ENCODE results near the gene SRRT.

Gene SRRT, protein sequence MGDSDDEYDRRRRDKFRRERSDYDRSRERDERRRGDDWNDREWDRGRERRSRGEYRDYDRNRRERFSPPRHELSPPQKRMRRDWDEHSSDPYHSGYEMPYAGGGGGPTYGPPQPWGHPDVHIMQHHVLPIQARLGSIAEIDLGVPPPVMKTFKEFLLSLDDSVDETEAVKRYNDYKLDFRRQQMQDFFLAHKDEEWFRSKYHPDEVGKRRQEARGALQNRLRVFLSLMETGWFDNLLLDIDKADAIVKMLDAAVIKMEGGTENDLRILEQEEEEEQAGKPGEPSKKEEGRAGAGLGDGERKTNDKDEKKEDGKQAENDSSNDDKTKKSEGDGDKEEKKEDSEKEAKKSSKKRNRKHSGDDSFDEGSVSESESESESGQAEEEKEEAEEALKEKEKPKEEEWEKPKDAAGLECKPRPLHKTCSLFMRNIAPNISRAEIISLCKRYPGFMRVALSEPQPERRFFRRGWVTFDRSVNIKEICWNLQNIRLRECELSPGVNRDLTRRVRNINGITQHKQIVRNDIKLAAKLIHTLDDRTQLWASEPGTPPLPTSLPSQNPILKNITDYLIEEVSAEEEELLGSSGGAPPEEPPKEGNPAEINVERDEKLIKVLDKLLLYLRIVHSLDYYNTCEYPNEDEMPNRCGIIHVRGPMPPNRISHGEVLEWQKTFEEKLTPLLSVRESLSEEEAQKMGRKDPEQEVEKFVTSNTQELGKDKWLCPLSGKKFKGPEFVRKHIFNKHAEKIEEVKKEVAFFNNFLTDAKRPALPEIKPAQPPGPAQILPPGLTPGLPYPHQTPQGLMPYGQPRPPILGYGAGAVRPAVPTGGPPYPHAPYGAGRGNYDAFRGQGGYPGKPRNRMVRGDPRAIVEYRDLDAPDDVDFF

GRCh38 chr7:100874577-100875355, at the start of gene SRRT:
TSS of gene SRRT (plus strand) at chr7:100875103. CDS start at chr7:100875591, 488 bp downstream.
- peak; percentile 96 to 98 (median 97) for DNase-seq (ENCODE audit: low read depth in 3 of 3)

DNA sequence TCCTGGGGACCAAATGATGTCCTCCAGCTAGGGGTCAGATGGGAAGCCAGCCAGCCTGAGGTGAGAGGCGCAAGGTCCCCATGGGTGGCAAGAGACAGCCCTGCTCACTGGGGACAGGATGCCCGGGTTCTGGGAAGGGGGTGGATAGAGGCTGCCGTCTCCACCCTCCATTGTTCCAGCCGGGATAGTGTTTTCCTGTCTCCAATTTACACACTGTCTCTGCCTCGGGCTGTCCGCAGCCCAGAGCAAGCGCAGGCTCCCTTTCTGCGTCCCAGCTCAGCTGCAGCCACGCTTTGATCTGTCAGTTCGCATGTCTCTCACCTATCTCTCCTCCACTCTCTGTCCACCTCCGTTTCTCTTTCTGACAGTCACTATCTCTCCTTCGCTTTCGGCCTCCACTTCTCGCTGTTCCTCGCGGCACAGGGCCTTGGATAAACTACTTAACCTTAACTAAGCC, 49.7 kb upstream of the SRRT start:
- no peak for DNase-seq (ENCODE audit: low read depth in 3 of 3)

GRCh38 chr7:100825751-100826513, 49.0 kb upstream of the SRRT start:
- no peak for DNase-seq (ENCODE audit: low read depth in 3 of 3)

DNA sequence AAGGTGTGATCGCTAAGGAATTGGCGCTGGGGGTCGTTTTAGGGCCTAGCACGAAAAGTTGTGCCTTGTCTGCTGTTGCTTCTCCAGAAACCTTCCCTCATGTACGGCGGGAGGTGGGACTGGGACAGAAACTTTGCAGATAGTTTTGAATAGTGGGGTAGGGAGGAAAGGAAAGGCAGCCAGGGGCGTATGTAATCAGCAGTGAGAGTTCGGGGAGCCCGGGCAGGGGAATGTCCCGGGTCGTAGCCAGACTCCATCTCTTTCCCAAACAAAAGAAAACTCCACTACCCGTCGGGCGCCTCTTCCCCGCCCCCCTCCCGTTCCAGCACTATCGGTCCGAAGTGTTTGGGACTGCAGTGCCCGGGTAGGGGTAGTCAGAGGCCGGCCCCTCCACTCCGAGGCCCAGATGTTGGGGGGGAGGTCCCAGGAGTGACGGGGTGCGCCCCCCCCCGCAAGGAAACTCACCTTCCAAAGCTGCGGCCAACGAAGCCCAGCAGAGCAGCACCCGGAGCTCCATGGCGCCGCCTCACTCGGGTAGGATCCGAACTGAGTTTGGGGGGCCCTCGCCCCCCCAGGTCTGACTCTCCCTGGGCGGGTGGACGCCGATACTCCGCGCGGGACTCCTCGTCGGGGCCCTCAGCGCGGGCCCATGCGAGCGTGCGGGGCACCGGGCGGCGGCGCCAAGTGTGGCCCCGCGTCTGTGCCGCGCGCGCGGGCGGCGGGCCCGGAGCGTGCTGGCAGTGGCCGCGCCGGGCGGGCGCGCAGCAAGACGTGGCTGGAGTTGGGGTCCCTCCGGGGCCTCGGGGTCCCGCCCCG, 48.2 kb upstream of the SRRT start:
- DNase-seq (ENCODE audit: low read depth in 3 of 3), result no peak

GRCh38 chr7:100827330-100828226, 47.3 kb upstream of the SRRT start, which contains the start of gene EPHB4:
TSS of gene EPHB4 (minus strand) at chr7:100827523. CDS start at chr7:100827030, 493 bp downstream.
- no peak for DNase-seq (ENCODE audit: low read depth in 3 of 3)

DNA sequence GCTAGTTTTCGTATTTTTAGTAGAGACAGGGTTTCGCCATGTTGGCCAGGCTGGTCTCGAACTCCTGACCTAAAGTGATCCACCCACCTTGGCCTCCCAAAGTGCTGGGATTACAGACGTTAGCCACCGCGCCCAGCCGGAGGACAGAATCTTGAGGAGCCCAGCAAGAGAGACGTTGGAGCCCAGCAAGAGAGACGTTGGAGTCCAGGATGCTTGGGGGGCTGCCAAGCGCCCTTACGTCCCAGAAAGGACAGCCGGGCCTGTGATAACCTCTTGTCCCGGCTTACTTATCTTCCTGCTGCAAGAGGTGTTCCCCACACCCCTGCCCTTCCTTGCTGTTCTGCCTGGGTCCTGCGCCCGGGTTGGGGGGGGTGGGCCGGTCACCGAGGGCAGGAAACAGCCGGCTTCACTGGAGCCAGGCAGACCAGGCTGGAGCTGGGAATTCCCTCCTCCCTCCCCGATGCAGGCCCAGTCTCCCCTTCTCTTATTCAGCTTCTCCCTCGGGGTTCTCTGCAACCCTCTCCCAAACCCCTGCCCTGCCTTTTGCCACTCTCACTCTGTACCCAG, 45.7 kb upstream of the SRRT start:
- no peak for DNase-seq (ENCODE audit: low read depth in 3 of 3)

DNA sequence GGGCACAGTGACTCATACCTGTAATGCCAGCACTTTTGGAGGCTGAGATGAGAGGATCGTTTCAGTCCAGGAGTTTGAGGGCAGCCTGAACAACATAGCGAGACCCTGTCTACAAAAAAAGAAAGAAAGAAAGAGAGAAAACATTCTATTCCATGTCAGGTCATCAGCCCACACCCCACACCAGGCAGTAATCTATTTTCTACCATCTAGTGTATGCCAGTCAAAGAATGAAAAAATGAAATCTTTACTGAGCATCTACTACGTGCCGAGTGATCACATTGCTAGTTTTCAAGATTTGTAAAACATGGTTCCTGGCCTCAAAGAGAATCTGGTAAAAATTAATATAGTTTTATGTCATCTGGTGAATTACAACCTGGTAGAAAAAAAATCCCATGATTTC, 44.5 kb upstream of the SRRT start:
- DNase-seq (ENCODE audit: low read depth in 3 of 3), result no peak

GRCh38 chr7:100832281-100832633, 42.6 kb upstream of the SRRT start:
- no peak for DNase-seq (ENCODE audit: low read depth in 3 of 3)

GRCh38 chr7:100835903-100836811, 38.7 kb upstream of the SRRT start:
- no peak for DNase-seq (ENCODE audit: low read depth in 3 of 3)

- DNase-seq (ENCODE audit: low read depth in 3 of 3), result no peak
These were observed 38.1 kb upstream of the SRRT start for GRCh38 chr7:100836812-100837098.

DNA sequence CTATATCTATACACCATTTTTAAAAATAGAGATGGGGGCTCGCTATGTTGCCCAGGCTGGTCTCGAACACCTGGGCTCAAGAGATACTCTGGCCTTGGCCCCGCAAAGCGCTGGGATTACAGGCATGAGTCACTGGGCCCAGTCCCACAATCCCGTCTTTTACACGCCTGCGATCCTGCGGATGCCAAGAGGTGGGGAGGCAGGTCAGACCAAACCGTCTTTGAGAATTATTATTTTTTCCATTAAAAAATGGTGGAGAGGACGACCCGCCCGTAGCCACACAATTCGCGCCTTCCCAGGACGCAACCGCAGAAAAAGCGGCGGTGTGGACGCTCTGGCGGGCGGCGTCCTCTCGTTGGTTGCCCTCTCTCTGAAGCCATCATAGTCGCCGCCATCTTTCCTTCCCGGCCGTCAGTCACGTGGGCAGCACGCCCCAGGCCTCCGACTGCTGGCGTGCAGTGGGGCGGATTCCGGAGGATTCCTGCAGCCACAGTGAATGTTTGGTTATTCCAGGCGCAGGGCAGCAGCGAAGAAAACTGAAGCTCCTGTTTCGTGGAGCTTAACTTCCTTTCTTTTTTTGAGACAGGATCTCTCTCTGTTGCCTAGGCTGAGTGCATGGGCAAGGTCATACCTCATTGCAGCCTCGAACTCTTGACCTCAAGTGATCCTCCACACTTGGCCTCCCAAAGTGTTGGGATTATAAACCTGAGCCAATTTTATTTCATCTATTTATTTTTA, 37.6 kb upstream of the SRRT start:
- DNase-seq (ENCODE audit: low read depth in 3 of 3), result peak; percentile 64 to 80 (median 64)

GRCh38 chr7:100839361-100839760, 35.5 kb upstream of the SRRT start:
- no peak for DNase-seq (ENCODE audit: low read depth in 3 of 3)

- DNase-seq (ENCODE audit: low read depth in 3 of 3), result no peak
These were observed 34.3 kb upstream of the SRRT start for GRCh38 chr7:100840470-100841100.

DNA sequence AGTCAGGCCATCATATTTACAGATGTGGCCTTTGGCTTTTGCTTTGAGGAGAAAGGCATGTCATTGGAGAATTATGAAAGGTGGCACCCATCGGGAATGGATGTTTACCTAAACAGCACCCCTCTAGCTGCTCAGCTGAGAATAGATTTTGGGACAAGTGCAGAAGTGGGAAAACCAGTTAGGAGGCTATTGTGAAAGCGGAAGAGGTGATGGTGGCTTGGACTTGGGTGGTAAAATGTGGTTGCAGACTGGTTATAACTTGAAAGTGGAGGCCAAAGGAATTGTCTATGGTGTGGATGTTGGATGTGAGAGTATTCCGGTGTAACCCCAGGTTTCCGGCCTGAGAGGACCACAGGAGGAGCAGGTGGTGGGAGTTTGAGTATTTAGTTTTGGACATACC, 27.5 kb upstream of the SRRT start:
- no peak for DNase-seq (ENCODE audit: low read depth in 3 of 3)

DNA sequence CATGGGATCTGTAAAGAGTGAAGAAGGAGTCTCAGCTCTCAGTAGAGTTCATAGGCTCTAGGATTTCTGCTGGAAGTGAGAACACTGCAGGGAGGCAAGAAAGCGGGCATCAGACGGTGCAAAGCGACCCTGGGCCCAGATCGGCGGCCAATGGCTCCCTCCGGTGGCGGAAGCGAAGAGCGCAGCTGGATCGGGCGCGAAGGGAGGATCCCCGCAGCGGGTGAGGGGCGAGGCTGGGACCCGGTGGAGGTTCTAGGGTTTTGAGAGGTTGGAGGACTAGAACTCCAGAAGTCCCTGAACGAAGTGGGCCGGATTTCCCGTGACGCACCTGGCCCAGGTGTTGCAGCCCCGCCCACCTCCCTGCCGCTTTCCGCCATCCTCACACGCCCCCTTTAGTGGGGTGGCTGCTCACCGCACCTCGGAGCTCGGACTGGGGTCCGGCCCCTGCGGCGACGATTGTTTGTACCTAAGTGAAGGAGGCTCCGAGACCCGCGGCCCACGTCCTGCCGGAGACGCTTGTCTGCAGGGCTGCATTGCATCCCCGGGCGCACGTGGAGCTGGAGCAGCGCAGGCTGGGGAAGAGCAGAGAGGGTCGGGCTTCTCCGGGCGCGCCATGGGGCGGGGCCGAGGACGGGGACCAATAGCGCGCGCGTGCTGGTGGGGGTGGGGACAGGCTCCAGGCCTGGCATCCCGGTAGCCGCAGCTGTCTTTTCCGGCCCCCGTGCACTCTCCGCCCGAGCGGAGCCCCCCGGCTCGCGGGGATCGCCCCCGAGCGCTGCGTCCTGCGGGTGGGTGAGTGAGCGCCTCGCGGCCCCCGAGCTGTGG, 22.6 kb upstream of the SRRT start, which contains the start of gene SLC12A9:
Gene SLC12A9, plus strand, starts transcription at position 666 of the 825 bp plus-strand sequence. CDS start 1,485 bp downstream, outside the sequence.
- DNase-seq (ENCODE audit: low read depth in 3 of 3), result peak; percentile 73 to 90 (median 74)

All from stimulated activated CD4-positive, alpha-beta T cell treated with anti-CD3 and anti-CD28 coated beads, TNF-alpha, amount 100 ng/mL, for 24 hours (primary cell).